GM18873 (cell line): Measurements from ENCODE around the gene B4GALT5.

ENCODE experiments used
- ATAC-seq: cut with Tn5 transposase; IDR thresholded peaks from one replicate; pipeline ENCODE4 v1.9.1; 2021; ENCODE audit warnings: mild to moderate bottlenecking, moderate library complexity, moderate number of reproducible peaks; ENCODE audit not compliant: unreplicated experiment, low FRiP score

The B4GALT5 gene

DNA sequence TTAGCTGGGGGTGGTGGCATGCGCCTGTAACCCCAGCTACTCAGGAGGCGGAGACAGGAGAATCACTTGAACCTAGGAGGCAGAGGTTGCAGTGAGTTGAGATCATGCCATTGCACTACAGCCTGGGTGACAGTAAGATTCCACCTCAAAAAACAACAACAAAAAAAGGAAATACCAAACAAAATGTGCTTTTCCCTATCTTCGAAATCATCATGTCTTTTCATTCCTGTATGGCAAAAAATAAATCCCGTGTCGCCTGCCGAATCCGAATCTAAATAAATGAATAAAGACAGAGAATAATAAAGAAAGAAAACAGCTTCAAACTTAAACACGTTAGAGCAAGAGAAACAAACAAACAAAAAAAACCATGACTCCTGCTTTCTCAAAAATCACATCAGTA lies 11.8 kb downstream of the B4GALT5 start:
- ATAC-seq: no peak

DNA sequence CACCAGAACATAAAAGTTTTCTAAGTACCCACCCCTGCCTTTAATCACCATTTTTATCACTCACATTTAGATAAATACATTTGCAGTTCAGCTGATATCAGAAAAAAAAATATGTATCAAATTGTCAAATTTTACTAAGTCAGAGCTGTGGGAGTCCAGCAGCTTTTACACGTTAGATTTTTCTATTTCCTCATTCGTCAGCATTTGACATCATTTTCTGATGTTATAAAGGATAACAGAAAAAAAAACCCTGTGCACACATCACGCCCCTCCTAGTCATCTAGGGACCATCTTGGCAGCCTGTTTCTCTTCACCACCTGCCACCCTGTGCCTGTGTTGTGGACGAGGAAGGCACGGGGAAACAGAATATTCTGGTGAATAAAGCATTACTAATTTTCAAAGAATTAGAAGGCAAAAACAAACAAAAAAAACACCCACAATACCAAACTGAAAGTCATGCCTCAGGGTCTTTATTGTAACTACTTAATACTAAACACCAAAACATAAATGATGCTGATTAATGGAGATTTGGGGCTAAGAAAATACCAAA lies 12.4 kb downstream of the B4GALT5 start:
- no peak for ATAC-seq

DNA sequence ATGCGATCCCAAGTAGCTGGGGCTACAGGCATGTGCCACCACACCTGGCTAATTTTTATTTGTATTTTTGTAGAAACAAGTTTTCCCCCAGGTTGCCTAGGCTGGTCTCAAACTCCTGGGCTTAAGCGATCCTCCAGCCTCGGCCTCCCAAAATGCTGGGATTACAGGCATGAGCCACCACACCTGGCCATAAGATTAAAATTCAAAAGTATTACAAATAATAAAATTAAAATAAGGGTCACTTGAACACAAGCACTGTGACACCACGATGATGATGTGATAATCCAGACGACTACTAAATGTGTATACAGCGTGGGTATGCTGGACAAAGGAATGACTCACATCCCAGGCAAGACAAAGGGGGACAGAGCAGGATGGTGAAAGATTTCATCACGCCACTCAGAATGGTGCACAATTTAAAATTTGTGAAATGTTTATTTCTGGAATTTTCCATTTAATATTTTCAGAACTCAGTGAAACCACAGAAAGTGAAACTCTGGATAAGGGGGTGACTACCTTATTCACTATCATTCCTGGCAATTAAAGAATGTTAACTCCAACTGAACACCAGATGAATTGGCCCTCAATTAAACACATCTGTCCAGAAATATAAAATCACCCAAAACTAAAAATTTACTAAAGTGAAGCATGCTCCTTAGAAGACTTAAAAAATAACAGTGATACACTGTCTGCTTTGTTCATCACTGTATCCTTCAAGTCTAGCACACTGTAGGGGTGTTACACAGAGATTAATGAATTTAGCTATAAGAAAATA lies 13.1 kb downstream of the B4GALT5 start:
- no peak for ATAC-seq

DNA sequence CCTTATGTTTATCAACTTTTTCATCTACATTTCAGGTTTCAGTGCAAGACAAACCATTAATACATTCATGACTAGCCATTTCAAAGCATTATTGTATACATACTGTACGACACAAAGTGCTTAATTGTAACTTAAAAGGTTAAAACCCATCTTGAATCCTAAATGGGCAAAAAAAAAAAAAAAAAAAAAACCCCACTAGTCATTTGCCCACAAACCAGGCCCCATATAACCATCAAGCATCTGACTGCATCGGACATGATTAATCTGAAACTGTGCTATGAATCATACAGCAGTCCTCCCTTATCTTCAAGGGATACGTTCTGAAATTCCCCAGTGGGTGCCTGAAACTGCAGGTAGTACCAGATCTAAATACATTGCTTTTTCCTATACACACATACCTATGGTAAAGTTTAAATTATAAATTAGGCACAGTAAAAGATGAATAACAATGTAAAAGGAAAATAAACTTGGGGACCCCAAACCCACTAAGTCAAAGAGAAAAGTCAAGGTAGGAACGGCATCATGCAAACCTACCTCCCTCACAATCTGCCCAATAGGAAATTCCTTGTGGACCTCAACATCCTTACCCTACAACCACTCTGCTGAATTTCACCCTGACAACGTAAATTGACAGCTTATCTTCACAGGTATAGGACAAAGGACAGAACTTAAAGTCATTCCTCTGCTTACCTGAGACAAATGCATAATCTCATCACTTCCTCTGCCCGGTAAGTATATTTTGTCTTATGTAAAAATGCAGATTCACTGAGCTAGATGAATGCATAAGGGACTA lies 14.3 kb downstream of the B4GALT5 start:
- peak; percentile 53 for ATAC-seq

DNA sequence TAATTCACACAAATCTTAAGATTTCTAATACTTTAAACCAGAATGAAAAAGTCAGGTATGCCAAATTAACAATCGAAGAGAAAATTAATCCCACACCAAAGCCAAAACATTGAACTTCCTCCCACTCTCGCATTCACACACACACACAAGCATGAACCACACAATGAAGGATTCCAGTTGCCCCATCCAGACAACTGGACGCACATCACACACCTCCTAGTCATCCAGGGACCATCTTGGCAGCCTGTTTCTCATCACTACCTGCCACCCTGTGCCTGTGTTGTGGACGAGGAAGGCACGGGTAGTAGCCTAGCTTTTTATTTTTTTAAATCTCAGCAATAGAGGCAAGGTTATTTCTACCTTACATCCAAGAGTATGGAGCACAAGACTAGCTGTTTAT lies 15.2 kb downstream of the B4GALT5 start:
- no peak for ATAC-seq

DNA sequence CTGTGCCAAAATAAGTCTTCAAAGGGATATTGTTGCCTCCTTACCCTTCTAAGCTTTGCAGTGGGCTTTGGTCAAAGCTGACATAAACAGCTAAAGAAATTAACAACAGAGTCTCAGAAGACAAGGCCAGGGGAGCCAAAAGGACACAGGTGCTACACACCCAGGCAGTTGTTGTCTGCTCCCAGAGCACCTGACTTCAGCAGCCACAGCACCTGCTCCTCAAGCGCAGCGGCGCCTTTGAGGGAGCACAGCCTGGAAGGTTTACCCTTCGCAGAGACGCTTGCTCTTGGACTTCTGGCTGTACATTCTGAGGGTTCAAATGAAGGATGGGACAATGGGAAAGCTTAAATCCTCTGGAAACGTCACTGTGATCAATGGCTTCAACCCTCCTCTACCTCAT lies 16.6 kb downstream of the B4GALT5 start:
- ATAC-seq: no peak

DNA sequence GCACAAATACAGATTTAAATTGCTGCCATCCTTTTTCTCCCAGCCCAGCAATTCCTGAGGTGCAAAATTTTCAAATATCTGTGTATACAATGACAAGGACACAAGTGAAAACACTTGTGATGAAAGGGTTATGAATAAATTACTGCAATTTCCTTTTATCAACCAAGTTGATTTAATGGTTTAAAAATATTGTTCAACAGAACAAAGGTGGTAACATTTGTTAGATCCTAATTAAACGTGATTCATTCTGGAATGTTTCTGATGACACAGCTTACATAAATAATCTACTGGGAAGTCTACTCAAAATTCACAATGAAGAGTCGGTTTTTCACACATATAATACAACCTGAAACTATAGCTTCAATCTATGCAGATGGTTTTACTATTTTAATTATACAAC lies 17.1 kb downstream of the B4GALT5 start:
- no peak for ATAC-seq

DNA sequence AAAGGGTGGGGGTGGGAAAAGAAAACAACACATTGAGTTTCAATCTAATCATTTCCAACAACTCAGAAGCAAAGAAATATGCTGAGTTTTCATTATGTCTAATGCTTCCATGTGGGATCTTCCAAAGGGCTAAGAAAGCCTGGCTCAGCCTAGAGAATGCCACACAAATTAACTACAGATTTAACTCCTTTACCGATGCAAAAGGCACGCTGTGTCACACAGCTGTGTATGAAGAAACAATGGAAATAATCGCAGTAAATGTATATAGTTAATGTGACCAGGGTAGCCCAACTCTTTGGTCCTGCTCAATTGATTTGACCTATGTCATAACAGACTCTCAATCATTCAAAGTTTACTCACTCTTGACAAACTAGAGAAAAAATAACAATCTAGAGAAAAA lies 17.8 kb downstream of the B4GALT5 start:
- no peak for ATAC-seq

DNA sequence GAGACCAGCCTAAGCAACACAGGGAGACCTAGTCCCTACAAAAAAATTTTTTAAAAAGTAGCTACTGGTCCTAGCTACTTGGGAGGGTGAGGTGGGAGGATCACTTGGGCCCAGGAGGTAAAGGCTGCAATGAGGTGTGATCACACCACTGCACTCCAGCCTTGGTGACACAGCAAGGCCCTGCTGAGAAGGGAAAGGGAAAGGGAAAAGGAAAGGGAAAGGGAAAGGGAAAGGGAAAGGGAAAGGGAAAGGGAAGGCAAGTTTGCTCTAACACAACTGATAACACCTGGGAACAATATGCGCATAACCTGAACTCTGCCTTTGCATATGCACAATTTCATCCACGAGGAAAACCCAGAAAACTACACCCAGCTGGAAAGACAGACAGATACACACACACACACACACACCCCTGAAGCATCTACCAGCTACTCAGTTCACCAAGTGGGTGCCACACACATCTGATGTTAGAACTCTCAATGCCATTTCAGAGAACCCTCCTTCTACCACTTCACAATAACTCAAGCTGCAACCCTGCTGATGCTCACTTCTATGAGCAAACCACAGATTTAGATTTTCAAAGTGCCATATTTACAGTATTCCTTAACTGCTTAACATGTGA lies 19.1 kb downstream of the B4GALT5 start:
- ATAC-seq: no peak

DNA sequence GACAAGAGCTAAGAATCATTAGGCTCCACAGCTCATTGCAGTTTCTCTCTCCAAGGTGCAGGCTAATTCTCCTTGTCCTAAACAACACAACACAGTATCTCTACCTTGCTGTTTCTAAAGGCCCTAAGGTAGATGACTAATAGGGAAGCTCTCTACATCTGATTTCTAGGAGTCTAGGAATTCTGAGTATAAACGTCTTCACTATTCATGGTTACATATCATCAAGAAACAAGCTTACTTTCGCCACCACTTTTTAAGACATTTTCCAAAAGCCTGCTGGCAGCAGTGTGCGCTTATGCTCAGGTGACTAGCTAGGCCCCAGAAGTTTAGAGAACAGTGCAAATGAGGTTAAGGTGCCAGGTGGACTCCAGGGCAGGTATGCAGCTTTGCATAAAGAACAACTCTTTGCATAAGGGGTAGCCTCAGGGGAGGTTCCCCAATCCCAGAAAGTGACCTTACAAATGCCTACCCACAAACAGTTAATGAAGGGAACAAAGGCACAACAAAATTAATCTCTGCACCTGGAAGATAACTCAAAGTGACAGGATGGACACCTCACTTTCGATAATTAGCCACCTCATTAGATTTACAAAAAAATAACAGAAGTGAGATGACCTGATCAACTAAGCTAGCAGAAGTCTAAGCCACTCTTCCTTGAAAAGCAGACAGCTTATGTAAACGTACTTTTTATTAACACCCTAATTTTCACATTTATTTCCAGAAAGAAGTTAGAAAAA lies 20.1 kb downstream of the B4GALT5 start:
- no peak for ATAC-seq

DNA sequence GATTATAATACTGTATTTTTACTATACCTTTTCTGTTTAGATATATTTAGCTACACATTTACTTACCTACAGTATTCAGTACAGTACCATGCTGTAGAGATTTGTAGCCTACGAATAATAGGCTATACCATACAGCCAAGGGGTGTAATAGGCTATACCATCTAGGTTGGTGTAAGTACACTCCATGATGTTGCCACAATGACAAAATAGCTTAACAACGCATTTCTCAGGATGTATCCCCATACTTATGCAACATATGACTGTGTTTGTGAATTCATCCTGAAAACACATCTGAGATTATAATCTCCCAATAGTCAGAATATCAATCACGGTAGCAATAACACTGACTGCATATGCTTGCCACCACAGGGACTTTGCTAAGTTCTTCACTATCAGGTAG lies 20.7 kb downstream of the B4GALT5 start:
- no peak for ATAC-seq

DNA sequence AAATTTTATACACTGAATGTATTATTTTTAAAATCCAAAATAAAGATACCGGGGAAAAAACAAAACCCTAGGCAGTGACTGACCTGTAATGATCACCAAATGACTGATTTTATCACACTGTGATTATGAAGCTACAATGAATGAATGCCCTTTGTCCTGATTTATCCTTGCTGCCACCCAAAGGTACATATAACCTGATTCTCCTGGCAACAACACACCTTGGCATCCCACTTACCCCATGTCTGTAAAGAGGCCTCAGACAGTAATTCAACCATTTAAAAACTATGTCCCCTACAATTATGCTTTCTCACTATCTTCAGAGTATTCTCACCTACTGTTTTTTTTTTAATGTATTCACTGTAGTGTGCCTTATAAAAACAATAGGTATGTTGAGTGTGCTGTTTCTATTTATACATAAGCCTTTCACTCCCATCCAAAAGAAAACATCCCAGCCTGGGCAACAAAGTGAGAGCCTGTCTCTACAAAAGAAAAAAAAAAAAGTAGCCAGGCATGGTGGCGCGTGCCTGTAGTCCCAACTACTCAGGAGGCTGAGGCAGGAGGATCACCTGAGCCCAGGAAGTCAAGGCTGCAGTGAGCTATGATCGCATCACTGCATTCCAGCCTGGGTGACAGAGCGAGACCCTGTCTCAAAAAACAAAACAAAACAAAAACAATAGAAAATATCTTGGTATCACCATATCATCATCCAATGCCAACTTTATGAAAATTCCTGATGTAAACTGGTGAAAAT lies 21.7 kb downstream of the B4GALT5 start:
- no peak for ATAC-seq

DNA sequence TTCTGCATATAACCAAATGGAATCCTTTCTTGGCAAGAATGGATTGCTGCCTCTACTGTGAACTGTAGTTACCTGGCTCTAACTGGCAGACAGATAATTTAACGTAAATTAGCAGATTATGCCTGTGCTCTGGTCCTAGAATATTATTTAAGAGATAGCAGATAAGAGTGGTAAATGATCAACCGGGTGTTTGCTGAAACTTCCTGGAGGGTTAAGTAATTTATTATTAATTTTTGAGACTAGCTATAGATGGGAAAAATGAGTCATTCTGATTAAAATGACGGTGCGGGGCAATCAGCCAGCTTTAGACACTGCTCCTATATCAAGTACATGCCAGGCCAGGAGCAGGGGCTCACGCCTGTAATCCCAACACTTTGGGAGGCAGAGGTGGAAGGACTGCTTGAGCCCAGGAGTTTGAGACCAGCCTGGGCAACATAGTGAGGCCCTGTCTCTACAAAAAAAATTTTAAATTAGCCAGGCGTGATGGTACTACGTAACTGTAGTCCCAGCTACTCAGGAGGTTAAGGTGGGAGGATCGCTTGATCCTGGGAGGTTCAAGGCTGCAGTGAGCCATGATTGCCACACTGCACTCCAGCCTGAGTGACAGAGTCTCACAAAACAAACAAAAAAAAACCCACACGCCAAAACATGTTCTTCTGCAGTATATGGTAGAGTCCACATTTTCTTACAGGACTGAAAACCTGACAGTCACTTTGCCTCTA lies 22.6 kb downstream of the B4GALT5 start:
- ATAC-seq: no peak

DNA sequence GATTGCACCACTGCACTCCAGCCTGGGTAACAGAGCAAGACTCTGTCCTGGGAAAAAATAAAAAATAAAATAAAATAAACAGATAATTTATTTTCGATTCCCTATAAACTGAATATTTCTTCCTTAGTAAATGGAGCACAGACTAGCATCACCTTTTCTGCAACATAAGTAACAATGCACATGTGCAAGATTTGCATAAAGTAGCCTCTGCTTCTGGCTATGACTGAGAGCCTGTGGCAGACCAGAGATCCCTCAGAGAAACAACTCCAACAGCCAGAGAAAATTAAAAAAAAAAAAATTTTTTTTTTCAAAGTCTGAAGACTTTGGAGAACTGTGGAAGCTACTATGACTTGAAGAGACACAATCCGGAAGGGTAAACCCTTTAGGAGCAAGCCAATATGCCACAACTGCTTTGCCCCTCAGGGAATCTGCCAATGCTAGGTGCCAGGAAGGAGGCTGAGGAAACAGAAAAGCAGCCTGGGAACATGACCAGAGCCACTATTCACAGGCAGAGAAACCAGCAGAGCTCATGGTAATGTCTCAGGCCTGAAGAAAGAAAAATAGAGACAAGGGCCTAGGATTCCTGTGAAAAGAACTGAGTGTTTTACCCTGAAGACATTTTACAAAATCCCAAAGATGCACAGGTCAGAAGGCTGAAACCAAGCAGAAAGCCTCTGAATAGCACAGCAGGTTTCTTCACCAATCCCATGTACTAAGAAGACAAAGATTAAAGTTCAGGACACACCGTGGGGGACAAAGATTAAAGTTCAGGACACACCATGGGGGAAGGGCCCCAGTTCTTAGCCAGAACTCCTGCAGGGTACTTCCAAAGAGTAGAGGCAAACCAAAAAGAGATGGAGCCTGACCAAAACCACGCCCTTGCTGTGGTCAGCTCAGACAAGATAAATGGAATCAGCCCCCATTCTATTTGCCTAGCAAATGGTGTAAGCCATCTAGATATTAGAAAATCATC lies 25.8 kb downstream of the B4GALT5 start:
- no peak for ATAC-seq

DNA sequence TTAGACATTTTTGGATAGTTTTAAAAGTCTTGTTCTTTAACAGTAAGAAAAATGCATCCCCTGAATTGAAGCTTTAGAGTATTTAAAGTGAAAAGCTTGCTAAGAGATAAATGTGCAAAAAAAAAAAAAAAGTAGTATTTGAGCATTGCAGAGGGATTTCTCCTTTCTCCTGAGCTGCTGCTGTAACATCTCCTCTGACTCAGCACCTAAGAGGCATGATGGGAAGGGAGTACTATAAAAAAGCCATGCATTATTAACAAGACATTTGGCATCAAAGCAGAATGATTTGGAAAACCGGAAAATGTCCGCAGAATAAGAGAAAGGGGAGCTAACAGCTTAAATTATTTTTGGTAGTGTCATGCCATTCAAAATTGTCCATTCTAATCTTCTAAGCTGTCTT lies 27.9 kb downstream of the B4GALT5 start:
- no peak for ATAC-seq

DNA sequence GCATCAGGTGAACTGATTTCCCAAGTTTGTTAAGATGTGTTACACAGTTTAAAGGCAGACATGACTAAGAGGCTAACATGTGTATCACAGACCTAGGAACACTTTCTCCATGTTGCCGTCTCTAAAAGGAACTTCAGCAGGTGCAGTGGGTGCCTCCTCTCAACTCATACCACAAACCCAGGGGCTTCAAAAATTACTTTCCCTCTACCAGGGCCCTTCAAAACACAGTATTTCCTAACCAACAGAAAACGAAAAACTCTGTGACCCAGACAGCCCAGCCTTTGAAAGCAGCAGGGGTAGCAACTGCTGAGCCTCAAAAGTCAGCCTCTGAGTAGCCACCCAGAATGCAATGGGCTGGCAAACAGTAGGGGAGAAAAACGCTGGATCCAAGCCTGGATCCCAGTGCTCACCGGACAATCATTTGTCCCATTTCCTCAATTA lies 28.5 kb downstream of the B4GALT5 start:
- ATAC-seq: peak; percentile 55

DNA sequence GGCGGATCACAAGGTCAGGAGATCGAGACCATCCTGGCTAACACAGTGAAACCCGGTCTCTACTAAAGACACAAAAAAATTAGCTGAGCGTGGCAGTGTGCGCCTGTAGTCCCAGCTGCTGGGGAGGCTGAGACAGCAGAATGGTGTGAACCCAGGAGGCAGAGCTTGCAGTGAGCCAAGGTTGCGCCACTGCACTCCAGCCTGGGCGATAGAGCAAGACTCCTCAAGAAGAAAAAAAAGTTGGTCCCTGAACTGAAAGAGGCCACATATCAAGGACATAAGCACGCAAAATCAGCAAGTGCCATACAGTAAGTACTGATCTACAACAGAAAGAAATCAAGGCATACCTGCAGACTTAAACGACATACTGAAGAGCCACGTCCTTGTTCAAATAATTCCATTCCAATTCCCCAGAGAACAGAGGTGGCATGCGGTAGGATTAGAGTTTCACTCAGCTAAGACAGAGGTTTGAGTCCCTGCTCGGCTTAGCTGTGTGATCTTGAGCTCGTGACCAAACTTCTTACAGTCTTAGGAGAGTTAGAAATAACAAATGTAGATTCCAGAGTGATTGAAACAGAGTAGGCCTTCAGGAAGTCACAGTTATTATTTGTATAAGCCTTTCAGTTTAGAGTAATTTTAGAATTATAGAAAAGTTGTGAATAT lies 29.2 kb downstream of the B4GALT5 start:
- no peak for ATAC-seq
